Measurements from ENCODE around the gene ZNF541.

DNA sequence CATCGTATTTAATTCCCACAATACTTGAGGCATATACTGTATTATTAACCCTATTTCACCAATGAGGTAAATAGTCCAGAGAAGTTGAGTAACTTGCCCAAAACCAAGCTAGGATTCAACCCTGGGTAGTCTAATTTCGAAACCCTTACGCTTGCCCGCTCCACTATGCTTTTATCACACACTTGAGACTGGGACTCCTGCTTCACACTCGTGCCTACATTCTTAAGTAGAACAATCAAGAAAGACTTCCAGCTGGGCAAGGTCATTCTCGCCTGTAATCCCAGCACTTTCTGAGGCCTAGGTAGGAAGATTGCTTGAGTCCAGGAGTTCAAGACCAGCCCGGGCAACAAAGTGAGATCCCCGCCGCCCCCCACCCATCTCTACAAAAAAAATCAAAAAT lies 3.6 kb downstream of the ZNF541 start:
- TF ChIP-seq, protein P1, sequence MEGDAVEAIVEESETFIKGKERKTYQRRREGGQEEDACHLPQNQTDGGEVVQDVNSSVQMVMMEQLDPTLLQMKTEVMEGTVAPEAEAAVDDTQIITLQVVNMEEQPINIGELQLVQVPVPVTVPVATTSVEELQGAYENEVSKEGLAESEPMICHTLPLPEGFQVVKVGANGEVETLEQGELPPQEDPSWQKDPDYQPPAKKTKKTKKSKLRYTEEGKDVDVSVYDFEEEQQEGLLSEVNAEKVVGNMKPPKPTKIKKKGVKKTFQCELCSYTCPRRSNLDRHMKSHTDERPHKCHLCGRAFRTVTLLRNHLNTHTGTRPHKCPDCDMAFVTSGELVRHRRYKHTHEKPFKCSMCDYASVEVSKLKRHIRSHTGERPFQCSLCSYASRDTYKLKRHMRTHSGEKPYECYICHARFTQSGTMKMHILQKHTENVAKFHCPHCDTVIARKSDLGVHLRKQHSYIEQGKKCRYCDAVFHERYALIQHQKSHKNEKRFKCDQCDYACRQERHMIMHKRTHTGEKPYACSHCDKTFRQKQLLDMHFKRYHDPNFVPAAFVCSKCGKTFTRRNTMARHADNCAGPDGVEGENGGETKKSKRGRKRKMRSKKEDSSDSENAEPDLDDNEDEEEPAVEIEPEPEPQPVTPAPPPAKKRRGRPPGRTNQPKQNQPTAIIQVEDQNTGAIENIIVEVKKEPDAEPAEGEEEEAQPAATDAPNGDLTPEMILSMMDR (IDR thresholded peaks at IDR 0.05; ENCODE audit: low read depth, low read length): no peak
- no peak for TF ChIP-seq EZH2phosphoT487 (IDR thresholded peaks at IDR 0.05; ENCODE audit: low read depth)

Data from OCI-LY3 (cell line).